ENCODE results near the gene POC1A. TPM values are rescaled to one million over a fixed set of nuclear protein-coding genes. Genes with fewer than 3 reads are reported as not detected.
A peak's percentile ranks its signal among the peaks of the same experiment; 100 is the strongest.

Gene POC1A
- total and polyA plus RNA-seq, 9 donors: 3.1 to 7.5 (median 5.6) TPM

DNA sequence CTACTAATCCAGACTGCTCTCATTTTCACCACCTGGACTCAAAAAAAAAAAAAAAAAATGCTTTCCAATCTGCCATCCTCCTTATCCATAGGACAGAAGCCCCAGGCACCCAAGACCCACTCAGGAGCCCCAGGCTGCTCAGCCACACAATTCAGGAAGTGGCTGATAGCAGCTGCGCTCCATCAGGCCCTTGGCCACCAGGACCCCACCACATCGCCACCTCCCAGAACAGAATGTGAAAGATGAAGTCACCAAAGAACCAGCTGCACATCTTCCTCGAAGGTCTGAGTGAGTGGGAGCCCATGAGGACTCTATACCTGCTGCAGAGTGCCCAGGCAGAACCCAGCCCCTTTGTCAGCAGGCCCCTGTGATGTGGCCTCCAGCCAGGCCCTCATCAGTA lies 19.5 kb downstream of the POC1A start:
- no peak for DNase-seq
- no peak overlapping the region for H3K27ac ChIP-seq (ENCODE audit: low read length)
- H3K36me3 ChIP-seq (ENCODE audit: control insufficient read depth, insufficient read depth, low read length): peaks cover 8% of the 10 kb centered on the region
- no peak overlapping the region for H3K4me3 ChIP-seq (ENCODE audit: low read length)
- peaks cover 11% of the 10 kb centered on the region for H3K4me1 ChIP-seq (ENCODE audit: control insufficient read depth, insufficient read depth, low read length)
- WGBS (ENCODE audit: insufficient coverage): 61% methylated on average over 3 of the region's 3 CpGs
- H3K27me3 ChIP-seq (ENCODE audit: control insufficient read depth, insufficient read depth, low read length): no peaks in the 10 kb centered on the region
- no peaks in the 10 kb centered on the region for H3K9me3 ChIP-seq (replicated peaks; ENCODE audit: control insufficient read depth, low read depth, low read length)

DNA sequence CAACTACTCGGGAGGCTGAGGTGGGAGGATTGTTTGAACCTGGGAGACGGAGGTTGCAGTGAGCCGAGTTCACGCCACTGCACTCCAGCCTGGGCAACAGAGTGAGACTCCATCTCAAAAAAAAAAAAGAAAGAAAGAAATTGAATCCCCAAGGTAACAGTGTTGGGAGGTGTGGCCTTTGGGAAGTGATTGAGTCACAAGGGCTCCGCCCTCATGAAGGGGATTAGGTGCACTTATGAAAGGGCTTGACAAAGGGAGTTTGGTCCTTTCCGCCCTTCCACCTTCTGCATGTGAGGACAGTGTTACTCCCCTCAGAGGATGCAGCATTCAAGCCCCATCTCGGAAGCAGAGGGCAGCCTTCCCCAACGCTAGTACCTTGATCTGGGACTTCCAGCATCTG lies 21.3 kb downstream of the POC1A start:
- no peak for DNase-seq
- WGBS (ENCODE audit: insufficient coverage): 93% methylated on average over 6 of the region's 8 CpGs
- no peak overlapping the region for H3K4me3 ChIP-seq (ENCODE audit: low read length)
- H3K4me1 ChIP-seq (ENCODE audit: control insufficient read depth, insufficient read depth, low read length): peaks cover 14% of the 10 kb centered on the region
- H3K36me3 ChIP-seq (ENCODE audit: control insufficient read depth, insufficient read depth, low read length): peaks cover 8% of the 10 kb centered on the region
- no peaks in the 10 kb centered on the region for H3K9me3 ChIP-seq (replicated peaks; ENCODE audit: control insufficient read depth, low read depth, low read length)
- no peaks in the 10 kb centered on the region for H3K27me3 ChIP-seq (ENCODE audit: control insufficient read depth, insufficient read depth, low read length)
- no peak overlapping the region for H3K27ac ChIP-seq (ENCODE audit: low read length)

DNA sequence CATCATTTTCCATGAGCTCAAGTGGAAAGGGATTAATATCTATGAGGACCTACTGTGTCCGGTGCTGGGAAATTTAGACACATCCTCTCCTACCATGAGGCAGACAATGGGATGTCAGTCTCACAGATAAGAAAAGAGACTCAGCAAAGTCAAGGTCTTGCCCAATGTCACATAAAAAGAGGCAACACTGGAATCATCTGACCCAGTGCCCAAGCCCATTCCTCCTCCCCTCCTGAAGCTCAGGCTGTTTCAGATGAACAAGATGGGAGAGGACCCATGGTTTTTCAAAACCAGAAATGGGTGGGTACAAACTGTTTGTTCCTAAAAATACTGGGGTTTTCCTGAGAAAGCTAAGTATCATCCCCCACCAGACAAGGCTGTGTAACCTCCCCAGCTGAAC lies 22.2 kb downstream of the POC1A start:
- no peaks in the 10 kb centered on the region for H3K27me3 ChIP-seq (ENCODE audit: control insufficient read depth, insufficient read depth, low read length)
- no peaks in the 10 kb centered on the region for H3K9me3 ChIP-seq (replicated peaks; ENCODE audit: control insufficient read depth, low read depth, low read length)
- WGBS (ENCODE audit: insufficient coverage): 100% methylated on average over 1 of the region's 1 CpG
- peaks cover 13% of the 10 kb centered on the region for H3K4me1 ChIP-seq (ENCODE audit: control insufficient read depth, insufficient read depth, low read length)
- peaks cover 6% of the 10 kb centered on the region for H3K36me3 ChIP-seq (ENCODE audit: control insufficient read depth, insufficient read depth, low read length)
- no peak overlapping the region for H3K4me3 ChIP-seq (ENCODE audit: low read length)
- DNase-seq: no peak
- no peak overlapping the region for H3K27ac ChIP-seq (ENCODE audit: low read length)

DNA sequence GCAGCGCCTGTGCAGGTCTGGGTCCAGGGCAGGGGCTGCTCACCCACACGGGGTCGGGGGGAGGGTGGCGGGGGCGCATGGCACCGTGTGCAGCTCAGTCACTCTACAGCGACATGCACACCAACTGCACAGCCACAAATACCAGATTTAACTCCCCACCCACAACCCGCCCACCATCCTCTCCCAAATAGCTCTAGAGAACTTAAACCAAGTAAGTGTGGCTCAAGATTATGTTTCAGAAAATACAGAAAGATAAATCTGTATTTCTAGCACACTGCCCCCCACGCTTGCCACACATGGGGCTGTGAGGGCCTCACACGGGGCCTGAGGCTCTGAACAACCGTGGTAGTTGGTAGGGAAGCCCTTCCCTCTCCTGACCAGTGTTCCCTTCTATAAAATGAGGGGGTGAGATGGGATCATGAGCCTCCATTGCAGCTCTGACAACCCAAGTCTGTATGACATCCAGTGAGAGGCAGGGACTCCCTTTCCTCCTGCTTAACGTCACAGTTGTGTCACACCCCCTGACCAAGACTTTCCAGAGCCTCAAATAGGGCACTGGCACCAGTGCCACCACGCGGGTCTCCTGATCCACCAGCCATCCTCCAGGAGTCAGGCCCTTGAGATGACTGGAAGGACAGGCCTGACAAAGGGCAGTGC lies 23.1 kb downstream of the POC1A start:
- Histone ChIP-seq H3K36me3 (ENCODE audit: control insufficient read depth, insufficient read depth, low read length) (peaks cover 3% of the 10 kb centered on the region), H3K4me1 (ENCODE audit: control insufficient read depth, insufficient read depth, low read length) (peaks cover 8% of the 10 kb centered on the region), H3K27ac (ENCODE audit: low read length) (no peak overlapping the region), H3K9me3 (replicated peaks; ENCODE audit: control insufficient read depth, low read depth, low read length) (no peaks in the 10 kb centered on the region), H3K27me3 (ENCODE audit: control insufficient read depth, insufficient read depth, low read length) (no peaks in the 10 kb centered on the region), H3K4me3 (ENCODE audit: low read length) (no peak overlapping the region)
- DNase-seq: no peak
- WGBS (ENCODE audit: insufficient coverage): 84% methylated on average over 8 of the region's 14 CpGs

DNA sequence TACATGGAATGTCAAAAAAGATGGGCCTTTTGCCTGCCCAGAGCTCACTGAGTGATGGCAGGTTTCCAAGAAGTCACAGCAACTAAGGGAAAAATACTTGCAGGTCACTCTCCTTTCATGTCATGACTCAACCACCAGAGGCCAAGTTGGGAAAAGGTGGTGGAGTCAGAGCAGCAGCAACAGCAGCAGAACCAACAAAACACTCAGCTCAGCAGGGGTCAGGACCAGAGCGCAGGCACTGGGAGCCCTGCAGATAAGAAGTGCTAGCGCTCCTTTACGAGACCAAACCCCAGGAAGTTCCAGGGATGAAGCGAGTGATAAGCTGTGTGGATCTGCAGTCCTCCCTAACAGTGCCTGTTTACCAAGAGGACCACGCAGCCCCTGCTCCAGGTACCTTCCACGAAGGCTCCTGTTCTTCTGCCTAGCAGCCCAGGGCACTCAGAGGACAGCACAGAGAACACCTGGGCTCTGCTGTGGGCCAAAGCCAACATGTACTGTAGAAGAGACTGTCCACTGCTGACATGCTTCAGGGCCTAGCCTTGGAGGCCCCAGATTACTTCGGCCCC lies 26.0 kb downstream of the POC1A start:
- peak; percentile 41 for DNase-seq
- WGBS (ENCODE audit: insufficient coverage): 75% methylated on average over 5 of the region's 7 CpGs
- peaks cover 8% of the 10 kb centered on the region for H3K4me1 ChIP-seq (ENCODE audit: control insufficient read depth, insufficient read depth, low read length)
- H3K27me3 ChIP-seq (ENCODE audit: control insufficient read depth, insufficient read depth, low read length): no peaks in the 10 kb centered on the region
- H3K36me3 ChIP-seq (ENCODE audit: control insufficient read depth, insufficient read depth, low read length): no peaks in the 10 kb centered on the region
- H3K4me3 ChIP-seq (ENCODE audit: low read length): no peak overlapping the region
- H3K27ac ChIP-seq (ENCODE audit: low read length): no peak overlapping the region
- H3K9me3 ChIP-seq (replicated peaks; ENCODE audit: control insufficient read depth, low read depth, low read length): no peaks in the 10 kb centered on the region

DNA sequence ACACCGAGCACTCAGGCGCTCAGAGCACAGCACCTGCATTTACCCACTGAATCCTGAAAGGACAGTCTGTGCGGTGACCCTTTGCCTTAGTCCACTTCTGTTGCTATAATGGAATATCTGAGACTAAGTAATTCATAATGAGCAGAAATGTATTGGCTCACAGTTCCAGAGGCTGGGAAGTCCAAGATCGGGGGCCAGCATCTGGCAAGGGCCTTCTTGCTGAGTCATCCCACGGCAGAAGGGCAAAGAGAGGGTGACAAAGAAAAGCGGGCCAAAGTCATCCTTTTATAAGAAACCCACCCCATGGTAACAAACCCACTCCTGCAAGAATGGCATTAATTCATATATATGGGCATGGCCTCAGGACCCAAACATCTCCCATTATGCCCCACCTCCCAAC lies 27.7 kb downstream of the POC1A start:
- DNase-seq: no peak
- 88% methylated on average over 4 of the region's 6 CpGs for WGBS (ENCODE audit: insufficient coverage)
- H3K4me1 ChIP-seq (ENCODE audit: control insufficient read depth, insufficient read depth, low read length): peaks cover 22% of the 10 kb centered on the region
- no peak overlapping the region for H3K4me3 ChIP-seq (ENCODE audit: low read length)
- no peak overlapping the region for H3K27ac ChIP-seq (ENCODE audit: low read length)
- no peaks in the 10 kb centered on the region for H3K9me3 ChIP-seq (replicated peaks; ENCODE audit: control insufficient read depth, low read depth, low read length)
- no peaks in the 10 kb centered on the region for H3K27me3 ChIP-seq (ENCODE audit: control insufficient read depth, insufficient read depth, low read length)
- H3K36me3 ChIP-seq (ENCODE audit: control insufficient read depth, insufficient read depth, low read length): peaks cover 8% of the 10 kb centered on the region

DNA sequence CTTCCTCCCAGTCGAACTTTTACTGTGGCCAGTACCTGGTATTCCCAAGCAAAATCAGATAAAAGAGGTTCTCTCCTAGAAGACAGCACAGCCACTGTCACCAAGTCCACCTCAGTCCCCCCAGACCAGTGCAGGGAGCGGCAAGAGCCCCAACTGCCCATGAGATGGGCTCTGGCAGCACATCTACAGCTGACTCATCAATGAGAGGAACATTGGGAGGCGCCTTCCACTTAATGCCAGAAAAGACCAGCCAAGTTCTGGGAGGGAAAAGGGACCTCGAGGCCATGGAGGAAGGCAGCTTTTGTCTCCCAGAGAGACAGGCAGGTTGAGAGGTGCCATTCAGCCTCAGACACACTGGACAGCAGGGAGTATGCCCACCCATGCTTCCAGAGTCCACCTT lies 28.2 kb downstream of the POC1A start:
- H3K36me3 ChIP-seq (ENCODE audit: control insufficient read depth, insufficient read depth, low read length): peaks cover 8% of the 10 kb centered on the region
- no peak overlapping the region for H3K27ac ChIP-seq (ENCODE audit: low read length)
- peaks cover 27% of the 10 kb centered on the region for H3K4me1 ChIP-seq (ENCODE audit: control insufficient read depth, insufficient read depth, low read length)
- no peak overlapping the region for H3K4me3 ChIP-seq (ENCODE audit: low read length)
- no peaks in the 10 kb centered on the region for H3K27me3 ChIP-seq (ENCODE audit: control insufficient read depth, insufficient read depth, low read length)
- DNase-seq: no peak
- H3K9me3 ChIP-seq (replicated peaks; ENCODE audit: control insufficient read depth, low read depth, low read length): no peaks in the 10 kb centered on the region
- WGBS (ENCODE audit: insufficient coverage): 63% methylated on average over 2 of the region's 4 CpGs

DNA sequence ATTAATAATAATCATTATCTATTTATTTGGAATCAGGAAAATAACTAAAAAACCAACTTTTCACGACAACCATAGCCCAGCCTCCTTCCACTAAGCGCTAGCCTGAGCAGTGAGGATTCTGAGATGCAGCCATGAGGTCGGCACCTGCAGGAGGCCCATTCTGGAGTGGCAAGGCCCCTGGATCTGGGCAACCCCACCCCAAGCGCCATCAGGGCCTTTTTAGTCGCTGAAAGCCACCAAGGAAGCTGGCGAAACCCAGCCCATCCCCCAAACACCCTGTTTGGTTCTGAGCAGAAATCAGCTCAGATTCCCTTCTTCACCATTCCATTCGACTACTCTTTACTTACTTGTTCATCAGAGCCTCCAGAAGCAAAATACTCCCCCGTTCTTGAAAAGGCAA lies 29.5 kb downstream of the POC1A start:
- Histone ChIP-seq H3K4me3 (ENCODE audit: low read length) (no peak overlapping the region), H3K4me1 (ENCODE audit: control insufficient read depth, insufficient read depth, low read length) (peaks cover 31% of the 10 kb centered on the region), H3K27me3 (ENCODE audit: control insufficient read depth, insufficient read depth, low read length) (no peaks in the 10 kb centered on the region), H3K9me3 (replicated peaks; ENCODE audit: control insufficient read depth, low read depth, low read length) (no peaks in the 10 kb centered on the region), H3K36me3 (ENCODE audit: control insufficient read depth, insufficient read depth, low read length) (peaks cover 9% of the 10 kb centered on the region), H3K27ac (ENCODE audit: low read length) (no peak overlapping the region)
- 89% methylated on average over 6 of the region's 8 CpGs for WGBS (ENCODE audit: insufficient coverage)
- no peak for DNase-seq

DNA sequence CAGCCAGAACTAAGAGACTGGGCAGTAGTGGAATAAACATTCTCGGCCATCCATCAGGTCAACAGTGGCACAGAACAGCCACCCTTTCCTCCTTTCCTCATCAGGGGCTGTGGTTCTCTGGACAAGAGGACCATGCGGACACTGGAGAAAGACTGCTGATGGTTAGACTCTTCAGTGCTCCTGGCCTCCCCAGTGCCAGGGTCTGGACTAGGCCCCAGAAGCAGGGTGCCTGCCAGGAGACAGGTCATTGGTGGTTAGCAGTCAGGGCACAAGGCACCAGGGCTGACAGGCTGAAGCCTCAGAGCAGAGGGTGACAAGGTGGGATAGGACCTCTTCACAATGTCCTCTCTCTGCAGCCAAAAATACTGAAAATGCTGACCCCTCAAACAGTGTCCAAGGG lies 30.1 kb downstream of the POC1A start:
- H3K9me3 ChIP-seq (replicated peaks; ENCODE audit: control insufficient read depth, low read depth, low read length): no peaks in the 10 kb centered on the region
- no peak for DNase-seq

DNA sequence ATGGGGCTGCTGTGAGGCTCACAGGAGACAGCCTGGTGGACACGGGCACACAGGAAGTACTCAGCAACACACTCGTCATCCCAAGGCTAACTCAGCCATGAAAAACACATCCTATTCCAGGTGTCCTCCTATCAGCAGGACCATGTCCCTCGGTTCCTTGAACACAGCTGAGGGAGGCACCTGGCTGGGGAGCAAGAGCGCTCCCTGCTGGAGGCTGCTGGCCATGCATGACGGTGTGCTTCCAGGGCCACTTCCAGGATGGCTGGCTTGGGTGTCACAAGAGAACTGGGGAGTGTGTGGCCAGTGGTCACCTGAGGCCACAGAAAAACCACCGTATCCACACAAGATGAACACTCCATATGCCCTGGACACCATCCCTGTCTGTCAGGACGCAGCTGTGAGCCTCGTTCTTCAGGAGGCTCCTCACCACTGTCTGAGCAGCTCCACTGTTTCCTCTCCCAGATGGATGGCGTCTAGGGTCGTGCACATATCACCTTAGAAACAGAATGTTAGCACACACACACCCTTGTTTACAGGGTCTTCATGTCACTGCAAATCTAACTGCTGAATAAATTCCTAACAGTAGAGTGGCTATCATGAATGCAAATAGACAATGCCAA lies 31.0 kb downstream of the POC1A start:
- Histone ChIP-seq H3K4me3 (ENCODE audit: low read length) (no peak overlapping the region), H3K9me3 (replicated peaks; ENCODE audit: control insufficient read depth, low read depth, low read length) (no peaks in the 10 kb centered on the region), H3K27ac (ENCODE audit: low read length) (no peak overlapping the region), H3K4me1 (ENCODE audit: control insufficient read depth, insufficient read depth, low read length) (peaks cover 31% of the 10 kb centered on the region), H3K36me3 (ENCODE audit: control insufficient read depth, insufficient read depth, low read length) (peaks cover 11% of the 10 kb centered on the region), H3K27me3 (ENCODE audit: control insufficient read depth, insufficient read depth, low read length) (no peaks in the 10 kb centered on the region)
- 73% methylated on average over 4 of the region's 10 CpGs for WGBS (ENCODE audit: insufficient coverage)
- DNase-seq: peak; percentile 78

More for the DNA sequence above, 30.1 kb downstream of the POC1A start:
- no peak overlapping the region for H3K4me3 ChIP-seq (ENCODE audit: low read length)
- WGBS (ENCODE audit: insufficient coverage): 100% methylated on average over 1 of the region's 2 CpGs
- no peaks in the 10 kb centered on the region for H3K27me3 ChIP-seq (ENCODE audit: control insufficient read depth, insufficient read depth, low read length)
- peaks cover 11% of the 10 kb centered on the region for H3K36me3 ChIP-seq (ENCODE audit: control insufficient read depth, insufficient read depth, low read length)
- peaks cover 34% of the 10 kb centered on the region for H3K4me1 ChIP-seq (ENCODE audit: control insufficient read depth, insufficient read depth, low read length)
- H3K27ac ChIP-seq (ENCODE audit: low read length): no peak overlapping the region

Measured in muscle of leg (tissue), 11 donors.